Measurements from ENCODE around the gene BLOC1S1.
"Not testable (repeated sequence)": the region's sequence is repeated elsewhere in the genome, so short reads cannot be mapped to it uniquely, and the experiment has no call there.

The BLOC1S1 gene

GRCh38 chr12:55746174-55746912, 30.5 kb downstream of the BLOC1S1 start:
- no peak for DNase-seq (ENCODE audit: low read depth)
- TF ChIP-seq, protein P1, sequence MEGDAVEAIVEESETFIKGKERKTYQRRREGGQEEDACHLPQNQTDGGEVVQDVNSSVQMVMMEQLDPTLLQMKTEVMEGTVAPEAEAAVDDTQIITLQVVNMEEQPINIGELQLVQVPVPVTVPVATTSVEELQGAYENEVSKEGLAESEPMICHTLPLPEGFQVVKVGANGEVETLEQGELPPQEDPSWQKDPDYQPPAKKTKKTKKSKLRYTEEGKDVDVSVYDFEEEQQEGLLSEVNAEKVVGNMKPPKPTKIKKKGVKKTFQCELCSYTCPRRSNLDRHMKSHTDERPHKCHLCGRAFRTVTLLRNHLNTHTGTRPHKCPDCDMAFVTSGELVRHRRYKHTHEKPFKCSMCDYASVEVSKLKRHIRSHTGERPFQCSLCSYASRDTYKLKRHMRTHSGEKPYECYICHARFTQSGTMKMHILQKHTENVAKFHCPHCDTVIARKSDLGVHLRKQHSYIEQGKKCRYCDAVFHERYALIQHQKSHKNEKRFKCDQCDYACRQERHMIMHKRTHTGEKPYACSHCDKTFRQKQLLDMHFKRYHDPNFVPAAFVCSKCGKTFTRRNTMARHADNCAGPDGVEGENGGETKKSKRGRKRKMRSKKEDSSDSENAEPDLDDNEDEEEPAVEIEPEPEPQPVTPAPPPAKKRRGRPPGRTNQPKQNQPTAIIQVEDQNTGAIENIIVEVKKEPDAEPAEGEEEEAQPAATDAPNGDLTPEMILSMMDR (IDR thresholded peaks at IDR 0.05; ENCODE audit: low read depth, low read length, missing control alignments): no peak
- no peak overlapping the region for H3K4me3 ChIP-seq (ENCODE audit: low read depth, low read length)

GRCh38 chr12:55746913-55747231, 31.0 kb downstream of the BLOC1S1 start:
- TF ChIP-seq, protein P1 (IDR thresholded peaks at IDR 0.05; ENCODE audit: low read depth, low read length, missing control alignments): no peak
- no peak for DNase-seq (ENCODE audit: low read depth)
- H3K4me3 ChIP-seq (ENCODE audit: low read depth, low read length): no peak overlapping the region

DNA sequence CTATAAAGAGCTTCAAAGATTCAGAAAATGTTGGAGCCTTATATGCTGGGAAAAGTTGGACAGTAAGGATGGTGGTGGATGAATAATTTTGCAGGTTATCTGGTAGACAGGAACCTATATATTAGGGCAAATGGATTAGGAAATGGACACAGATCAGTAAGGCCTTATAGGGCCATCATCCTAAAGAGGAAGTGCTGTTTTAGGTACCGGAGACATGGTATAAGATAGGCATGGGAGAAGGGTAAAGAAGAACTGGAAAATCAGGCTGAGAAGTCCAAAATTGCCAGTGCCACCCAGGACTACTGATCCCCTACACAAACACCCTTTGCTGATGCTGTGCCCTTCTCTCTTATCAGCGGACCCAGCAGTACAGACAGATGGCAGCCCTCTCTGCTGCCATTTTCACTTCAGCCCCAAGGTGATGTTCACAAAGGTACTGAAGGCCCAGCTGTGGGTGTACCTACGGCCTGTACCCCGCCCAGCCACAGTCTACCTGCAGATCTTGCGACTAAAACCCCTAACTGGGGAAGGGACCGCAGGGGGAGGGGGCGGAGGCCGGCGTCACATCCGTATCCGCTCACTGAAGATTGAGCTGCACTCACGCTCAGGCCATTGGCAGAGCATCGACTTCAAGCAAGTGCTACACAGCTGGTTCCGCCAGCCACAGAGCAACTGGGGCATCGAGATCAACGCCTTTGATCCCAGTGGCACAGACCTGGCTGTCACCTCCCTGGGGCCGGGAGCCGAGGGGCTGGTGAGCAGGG, 32.6 kb downstream of the BLOC1S1 start:
- DNase-seq (ENCODE audit: low read depth): no peak
- H3K4me3 ChIP-seq (ENCODE audit: low read depth, low read length): no peak overlapping the region
- TF ChIP-seq, protein P1 (IDR thresholded peaks at IDR 0.05; ENCODE audit: low read depth, low read length, missing control alignments): no peak

DNA sequence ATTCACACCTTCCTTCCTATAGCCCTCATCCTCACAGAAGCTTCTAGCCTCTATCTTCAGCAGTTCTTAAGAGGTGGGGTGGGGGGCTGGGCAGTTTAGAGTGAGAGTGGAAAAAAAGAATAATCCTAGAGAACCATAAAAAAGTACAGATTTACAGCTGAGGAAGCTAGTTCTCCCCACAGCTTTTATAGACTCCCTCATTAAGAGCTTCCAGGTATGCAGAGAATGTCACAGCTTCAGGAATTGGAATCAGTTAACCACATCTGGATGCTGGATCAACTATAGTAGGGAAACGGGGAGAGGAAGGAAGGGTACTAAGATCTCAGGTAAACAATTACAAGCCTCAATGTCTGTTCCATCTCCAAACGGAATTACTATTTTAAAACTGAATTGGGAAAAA, 39.4 kb downstream of the BLOC1S1 start:
- TF ChIP-seq, protein P1 (IDR thresholded peaks at IDR 0.05; ENCODE audit: low read depth, low read length, missing control alignments): no peak
- H3K4me3 ChIP-seq (ENCODE audit: low read depth, low read length): no peak overlapping the region
- no peak for DNase-seq (ENCODE audit: low read depth)

GRCh38 chr12:55757701-55758100, 41.9 kb downstream of the BLOC1S1 start:
- no peak for DNase-seq (ENCODE audit: low read depth)
- TF ChIP-seq, protein P1 (IDR thresholded peaks at IDR 0.05; ENCODE audit: low read depth, low read length, missing control alignments): no peak
- H3K4me3 ChIP-seq (ENCODE audit: low read depth, low read length): no peak overlapping the region

DNA sequence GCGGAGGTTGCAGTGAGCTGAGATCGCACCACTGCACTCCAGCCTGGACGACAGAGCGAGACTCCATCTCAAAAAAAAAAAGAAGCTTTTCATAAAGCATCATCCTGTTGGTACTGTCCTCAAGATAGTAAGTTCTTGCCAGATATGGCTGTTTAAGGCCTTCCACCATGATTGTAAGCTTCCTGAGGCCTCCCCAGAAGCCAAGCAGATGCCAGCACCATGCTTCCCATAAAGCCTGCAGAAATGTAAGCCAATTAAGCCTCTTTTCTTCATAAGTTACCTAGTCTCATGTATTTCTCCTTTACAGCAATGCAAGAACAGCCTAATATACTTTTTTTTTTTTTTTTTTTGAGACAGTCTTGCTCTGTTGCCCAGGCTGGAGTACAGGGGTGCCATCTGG, 42.7 kb downstream of the BLOC1S1 start:
- H3K4me3 ChIP-seq (ENCODE audit: low read depth, low read length); DNase-seq (ENCODE audit: low read depth): not testable (repeated sequence)

- no peak for DNase-seq (ENCODE audit: low read depth)
- TF ChIP-seq, protein P1 (IDR thresholded peaks at IDR 0.05; ENCODE audit: low read depth, low read length, missing control alignments): no peak
Measured at GRCh38 chr12:55760663-55761062, 44.8 kb downstream of the BLOC1S1 start.

More at GRCh38 chr12:55760663-55761062, 44.8 kb downstream of the BLOC1S1 start:
- H3K4me3 ChIP-seq (ENCODE audit: low read depth, low read length): no peak overlapping the region

Data from GM12864 (cell line).